Measurements from ENCODE around the gene MC3R.

Gene MC3R

DNA sequence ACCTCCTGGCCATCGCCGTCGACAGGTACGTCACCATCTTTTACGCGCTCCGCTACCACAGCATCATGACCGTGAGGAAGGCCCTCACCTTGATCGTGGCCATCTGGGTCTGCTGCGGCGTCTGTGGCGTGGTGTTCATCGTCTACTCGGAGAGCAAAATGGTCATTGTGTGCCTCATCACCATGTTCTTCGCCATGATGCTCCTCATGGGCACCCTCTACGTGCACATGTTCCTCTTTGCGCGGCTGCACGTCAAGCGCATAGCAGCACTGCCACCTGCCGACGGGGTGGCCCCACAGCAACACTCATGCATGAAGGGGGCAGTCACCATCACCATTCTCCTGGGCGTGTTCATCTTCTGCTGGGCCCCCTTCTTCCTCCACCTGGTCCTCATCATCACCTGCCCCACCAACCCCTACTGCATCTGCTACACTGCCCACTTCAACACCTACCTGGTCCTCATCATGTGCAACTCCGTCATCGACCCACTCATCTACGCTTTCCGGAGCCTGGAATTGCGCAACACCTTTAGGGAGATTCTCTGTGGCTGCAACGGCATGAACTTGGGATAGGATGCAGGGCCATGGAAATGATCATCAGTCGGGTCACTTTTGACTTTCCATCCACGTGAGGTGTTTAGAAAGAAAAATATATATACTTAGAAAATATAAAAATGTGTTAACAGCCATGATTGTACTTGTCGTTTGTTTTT lies 868 bp downstream of the MC3R start:
- DNase-seq (ENCODE audit: low read depth in 1 of 2, low spot score in 1 of 2) = no peak

DNA sequence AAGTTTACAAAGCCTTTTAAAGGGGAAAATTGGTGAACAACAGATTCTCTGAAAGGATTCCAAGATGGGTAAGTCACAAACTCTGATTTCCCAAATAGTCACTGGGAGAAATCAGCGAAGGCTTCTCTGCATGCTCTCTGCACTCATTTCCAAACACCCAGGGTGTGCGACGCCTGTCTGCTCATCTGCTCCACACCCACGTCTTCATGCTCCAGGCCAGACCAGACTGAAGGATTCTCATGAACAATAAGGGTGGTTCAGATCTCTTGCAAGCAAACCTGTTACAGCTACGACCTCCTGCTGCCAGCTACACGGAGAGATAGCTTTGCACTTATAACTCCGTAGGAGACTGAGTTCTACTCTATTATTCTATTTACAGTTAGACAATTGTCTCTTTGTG lies 1.4 kb downstream of the MC3R start:
- DNase-seq (ENCODE audit: low read depth in 1 of 2, low spot score in 1 of 2) = no peak

GRCh38 chr20:56257604-56258003 lies 9.1 kb downstream of the MC3R start:
- DNase-seq (ENCODE audit: low read depth in 1 of 2, low spot score in 1 of 2) = no peak

DNA sequence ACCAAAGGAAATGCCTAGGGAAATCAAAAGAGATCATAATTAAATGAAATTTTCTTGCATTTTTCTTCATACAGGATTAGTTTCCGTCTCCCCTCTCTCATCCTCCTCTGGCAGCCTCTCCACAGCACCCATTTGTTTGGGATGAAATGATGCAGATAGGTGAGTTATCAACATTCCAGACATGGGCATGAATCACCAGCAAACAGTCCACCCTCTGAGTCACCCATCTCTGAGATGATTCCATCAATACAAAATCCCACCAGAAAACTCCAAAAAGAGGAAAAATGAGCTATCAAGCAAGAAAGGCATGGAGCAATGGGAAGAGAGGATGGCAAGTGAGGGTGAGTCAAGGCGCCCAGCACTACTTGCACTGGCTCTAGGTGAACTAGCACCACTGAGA lies 11.4 kb downstream of the MC3R start:
- no peak for DNase-seq (ENCODE audit: low read depth in 1 of 2, low spot score in 1 of 2)

DNA sequence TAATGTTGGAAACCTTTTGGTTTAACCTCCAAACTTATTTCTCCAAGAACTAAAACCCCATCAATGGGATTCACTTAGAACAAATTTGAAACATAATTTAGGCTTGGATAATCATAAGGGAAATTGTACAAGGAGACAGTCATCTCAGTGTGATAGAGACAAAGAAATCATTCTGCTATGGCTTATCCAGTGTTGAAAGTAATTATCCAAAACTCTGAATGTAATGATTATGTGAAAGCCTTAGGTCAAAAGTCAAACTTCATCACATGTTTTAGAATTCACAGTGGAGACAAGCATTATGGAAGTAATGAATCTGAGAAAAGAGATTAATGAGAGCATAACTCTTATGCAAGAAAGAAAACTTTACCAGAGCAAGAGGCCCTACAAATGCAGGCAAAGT lies 20.0 kb downstream of the MC3R start:
- no peak for DNase-seq (ENCODE audit: low read depth in 1 of 2, low spot score in 1 of 2)

GRCh38 chr20:56271974-56272373 lies 23.4 kb downstream of the MC3R start:
- no peak for DNase-seq (ENCODE audit: low read depth in 1 of 2, low spot score in 1 of 2)

GRCh38 chr20:56273491-56273890 lies 25.0 kb downstream of the MC3R start:
- DNase-seq (ENCODE audit: low read depth in 1 of 2, low spot score in 1 of 2) = no peak

DNA sequence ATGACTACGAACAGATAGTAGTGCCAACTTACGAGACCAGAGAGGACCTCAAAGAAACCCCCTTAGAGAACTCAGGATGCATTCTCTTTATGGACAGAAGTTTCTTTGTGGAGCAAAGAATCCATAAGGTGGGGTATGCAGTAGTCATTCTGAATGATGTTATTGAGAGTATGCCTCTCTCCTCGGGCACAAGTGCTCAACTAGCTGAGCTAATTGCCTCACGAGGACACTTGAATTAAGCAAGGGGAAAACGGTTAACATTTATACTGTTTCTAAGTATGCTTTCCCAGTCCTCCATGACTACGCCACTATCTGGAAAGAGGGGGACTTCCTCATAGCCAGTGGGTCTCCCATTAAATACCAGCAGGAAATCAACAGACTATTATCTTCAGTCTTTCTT lies 25.6 kb downstream of the MC3R start:
- no peak for DNase-seq (ENCODE audit: low read depth in 1 of 2, low spot score in 1 of 2)

GRCh38 chr20:56278196-56278595 lies 29.7 kb downstream of the MC3R start:
- no peak for DNase-seq (ENCODE audit: low read depth in 1 of 2, low spot score in 1 of 2)

DNA sequence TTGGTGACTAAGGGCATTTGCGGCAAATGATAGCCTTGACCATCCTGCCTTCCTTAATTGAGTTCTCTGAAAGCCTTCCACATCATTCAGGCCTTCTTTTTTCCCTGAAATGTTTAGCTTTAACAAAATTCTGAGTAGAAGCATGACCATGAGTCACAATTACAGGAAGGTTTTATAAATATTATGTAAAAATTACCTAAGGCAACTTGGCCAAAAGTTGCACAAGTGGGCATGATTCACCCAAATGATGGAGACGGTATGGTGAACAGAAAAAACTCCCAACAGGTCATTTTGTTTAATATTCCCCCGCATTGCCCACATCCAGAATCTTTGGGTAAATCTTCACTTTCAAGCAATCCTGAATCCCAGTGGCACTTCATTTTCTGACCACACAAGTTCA lies 37.0 kb downstream of the MC3R start:
- DNase-seq (ENCODE audit: low read depth in 1 of 2, low spot score in 1 of 2) = no peak

DNA sequence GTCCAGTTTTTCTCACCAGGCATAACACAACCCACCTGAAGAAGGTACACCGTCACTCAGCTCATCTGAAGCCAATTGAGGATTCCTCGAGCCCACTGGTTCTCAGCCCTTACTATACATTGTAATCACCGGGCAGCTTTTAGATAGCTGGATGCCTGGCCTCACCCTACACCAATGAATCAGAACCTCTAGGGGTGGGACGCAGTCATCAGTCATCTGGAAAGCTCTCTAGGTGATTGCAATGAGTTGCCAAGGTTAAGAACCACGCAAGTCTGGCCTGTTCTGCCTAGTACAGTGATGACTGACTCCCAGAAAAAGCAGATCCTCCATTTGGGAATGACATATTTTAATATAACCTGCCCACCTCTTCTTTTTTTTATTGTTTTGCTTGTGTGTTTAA lies 41.1 kb downstream of the MC3R start:
- no peak for DNase-seq (ENCODE audit: low read depth in 1 of 2, low spot score in 1 of 2)

DNA sequence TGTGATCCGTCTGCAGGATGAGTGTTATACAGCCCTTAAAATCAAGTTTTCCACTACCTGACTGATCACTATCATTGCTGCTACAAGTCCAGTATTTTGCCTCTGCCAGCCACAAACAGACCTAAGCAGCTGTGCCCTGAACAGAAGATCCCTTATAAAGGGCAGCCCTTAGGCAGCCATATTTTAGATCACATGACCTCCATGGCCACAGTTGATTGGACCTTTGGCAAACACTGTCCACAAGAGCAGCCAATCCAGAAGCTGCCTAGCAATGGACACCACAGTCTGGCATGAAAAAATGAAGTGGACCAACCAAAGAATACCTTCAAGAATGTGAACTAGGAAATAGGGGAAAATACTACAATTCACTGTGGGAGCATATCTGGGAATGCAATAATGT lies 50.8 kb downstream of the MC3R start:
- no peak for DNase-seq (ENCODE audit: low read depth in 1 of 2, low spot score in 1 of 2)

Measured in activated T-helper 1 cell treated with anti-CD3 and anti-CD28 coated beads, Interleukin-2, amount 50 U/mL, for 16 hours (primary cell).